ENCODE data around the gene ZNF550.
"Not testable (repeated sequence)": the region's sequence is repeated elsewhere in the genome, so short reads cannot be mapped to it uniquely, and the experiment has no call there.

- TF ChIP-seq JUND (IDR thresholded peaks at IDR 0.05); CTCF (IDR thresholded peaks at IDR 0.05 in 2 of 3, conservative IDR thresholded peaks at IDR 0.05 in 1 of 3; ENCODE audit: borderline replicate concordance in 1 of 3, insufficient read depth in 1 of 3, low read depth in 2 of 3, low read length in 2 of 3); POLR2A (IDR thresholded peaks at IDR 0.05; ENCODE audit: borderline replicate concordance, extremely low read depth, insufficient read depth, insufficient read length): not testable (repeated sequence)
Measured at GRCh38 chr19:57499680-57500395, 59.8 kb downstream of the ZNF550 start, which contains the start of gene ZNF773.

Data from HCT116 (cell line).